Nephron progenitor cell (in vitro differentiated cells): ENCODE measurements around the gene LAMA4.

Experiments
- DNase-seq: peaks from one replicate; pipeline ENCODE4 v3.0.0; 2021
- H3K27ac Mint-ChIP-seq: 2 replicates; pipeline ENCODE4 v1.8.0; 2021; ENCODE audit warnings: mild to moderate bottlenecking, moderate library complexity, mixed read lengths
- H3K27me3 Mint-ChIP-seq: 2 replicates; pipeline ENCODE4 v1.8.0; 2021; ENCODE audit warnings: mild to moderate bottlenecking, low read depth, mixed read lengths; ENCODE audit not compliant: poor library complexity
- H3K36me3 Mint-ChIP-seq: 2 replicates; pipeline ENCODE4 v1.8.0; 2021; ENCODE audit warnings: low read depth, mixed read lengths
- H3K4me1 Mint-ChIP-seq: 2 replicates; pipeline ENCODE4 v1.8.0; 2021; ENCODE audit warnings: mixed read lengths
- H3K4me3 Mint-ChIP-seq: 2 replicates; pipeline ENCODE4 v1.8.0; 2021; ENCODE audit warnings: mild to moderate bottlenecking, moderate library complexity, mixed read lengths
- H3K9me3 Mint-ChIP-seq: 2 replicates; pipeline ENCODE4 v1.8.0; 2021; ENCODE audit warnings: mild to moderate bottlenecking, moderate library complexity, mixed read lengths
- CTCF ChIP-seq: fragments of 200-600 bp; sonication (generic); IDR thresholded peaks from 2 replicates; pipeline ENCODE4 v1.5.0; 2021; ENCODE audit warnings: antibody characterized with exemption

LAMA4 gene

GRCh38 chr6:112087916-112088315, 166.5 kb downstream of the LAMA4 start:
- Mint-ChIP-seq H3K27me3 (peaks cover 16% of the 10 kb centered on the region), H3K4me3 (no peak overlapping the region), H3K27ac (no peak overlapping the region), H3K4me1 (peaks cover 9% of the 10 kb centered on the region), H3K9me3 (no peaks in the 10 kb centered on the region), H3K36me3 (peaks cover 17% of the 10 kb centered on the region)
- no peak for DNase-seq
- no peak for TF ChIP-seq CTCF

- peaks cover 21% of the 10 kb centered on the region for H3K36me3 Mint-ChIP-seq
- H3K9me3 Mint-ChIP-seq, result no peaks in the 10 kb centered on the region
- peaks cover 16% of the 10 kb centered on the region for H3K27me3 Mint-ChIP-seq
- TF ChIP-seq CTCF, result no peak
- H3K4me3 Mint-ChIP-seq, result no peak within 1 kb of the TSS
- peaks cover 9% of the 10 kb centered on the region for H3K4me1 Mint-ChIP-seq
- DNase-seq, result peak; percentile 87
- no peak within 1 kb of the TSS for H3K27ac Mint-ChIP-seq
Observed at GRCh38 chr6:112087136-112087911, 167.0 kb downstream of the LAMA4 start, which contains the start of the genes FAM229B and TUBE1. Gene FAM229B, plus strand, starts transcription at chr6:112087591. Its CDS starts 11,693 bp downstream, at chr6:112099284. Gene TUBE1, minus strand, starts transcription at chr6:112087482. Its CDS starts 48 bp downstream, at chr6:112087434.

GRCh38 chr6:112086744-112087135, 167.6 kb downstream of the LAMA4 start:
- Mint-ChIP-seq H3K9me3 (no peaks in the 10 kb centered on the region), H3K36me3 (peaks cover 21% of the 10 kb centered on the region), H3K4me3 (no peak overlapping the region), H3K4me1 (peaks cover 9% of the 10 kb centered on the region), H3K27me3 (peaks cover 15% of the 10 kb centered on the region), H3K27ac (no peak overlapping the region)
- DNase-seq, result no peak
- no peak for TF ChIP-seq CTCF

GRCh38 chr6:112085286-112086065, 168.9 kb downstream of the LAMA4 start:
- H3K27ac Mint-ChIP-seq, result no peak overlapping the region
- DNase-seq, result no peak
- peaks cover 21% of the 10 kb centered on the region for H3K36me3 Mint-ChIP-seq
- TF ChIP-seq CTCF, result no peak
- peak overlapping the region; percentile 59 for H3K4me3 Mint-ChIP-seq
- H3K27me3 Mint-ChIP-seq, result peaks cover 7% of the 10 kb centered on the region
- H3K4me1 Mint-ChIP-seq, result peaks cover 9% of the 10 kb centered on the region
- H3K9me3 Mint-ChIP-seq, result no peaks in the 10 kb centered on the region

- H3K36me3 Mint-ChIP-seq, result peaks cover 26% of the 10 kb centered on the region
- no peak overlapping the region for H3K27ac Mint-ChIP-seq
- no peak overlapping the region for H3K4me3 Mint-ChIP-seq
- DNase-seq, result no peak
- no peak for TF ChIP-seq CTCF
- no peaks in the 10 kb centered on the region for H3K27me3 Mint-ChIP-seq
- no peaks in the 10 kb centered on the region for H3K9me3 Mint-ChIP-seq
- H3K4me1 Mint-ChIP-seq, result peaks cover 9% of the 10 kb centered on the region
Observed at GRCh38 chr6:112081569-112081968, 172.8 kb downstream of the LAMA4 start.
